GM23248 (cell line): Measurements from ENCODE around the gene SRD5A3.

Experiments
- EZH2 ChIP-seq: fragments of 200-600 bp; sonication (generic); IDR thresholded peaks from 2 replicates; pipeline ENCODE4 v1.6.1; 2018; ENCODE audit warnings: antibody characterized with exemption, mild to moderate bottlenecking; ENCODE audit not compliant: insufficient read depth, poor library complexity, severe bottlenecking
- EZH2phosphoT487 ChIP-seq: fragments of 200-600 bp; sonication (generic); IDR thresholded peaks from 2 replicates; pipeline ENCODE4 v1.6.1; 2018; ENCODE audit warnings: antibody characterized with exemption, moderate library complexity, mild to moderate bottlenecking, low read depth; ENCODE audit not compliant: insufficient read depth

DNA sequence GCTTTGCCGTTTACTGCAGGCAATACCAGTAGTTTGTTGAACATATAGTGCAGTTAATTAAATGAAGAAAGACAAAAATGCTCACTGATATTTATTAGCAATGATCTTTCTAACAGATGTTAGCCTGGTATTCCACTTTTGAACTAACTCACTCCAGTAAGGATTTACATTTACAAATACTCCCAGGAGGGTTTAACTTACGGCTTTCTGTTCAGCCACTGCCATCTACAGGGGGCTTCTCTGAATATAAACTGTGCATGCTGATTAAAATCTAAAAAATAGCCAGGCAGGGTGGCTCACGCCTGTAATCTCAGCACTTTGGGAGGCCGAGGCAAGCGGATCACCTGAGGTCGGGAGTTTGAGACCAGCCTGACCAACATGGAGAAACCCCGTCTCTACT lies 2.2 kb upstream of the SRD5A3 start:
- no peak for TF ChIP-seq EZH2
- no peak for TF ChIP-seq EZH2phosphoT487
